Neural crest cell (in vitro differentiated cells): Measurements from ENCODE around the gene LAMA1. TPM values are rescaled to one million over a fixed set of nuclear protein-coding genes. Genes with fewer than 3 reads are reported as not detected.

Experiments
- DNase-seq: peaks from one replicate; pipeline ENCODE4 v3.0.0; 2021; ENCODE audit warnings: low read depth, mixed read lengths, low spot score
- H3K27ac Mint-ChIP-seq: one replicate; pipeline ENCODE4 v1.8.0; 2021; ENCODE audit warnings: mild to moderate bottlenecking, mixed read lengths; ENCODE audit not compliant: unreplicated experiment
- H3K27me3 Mint-ChIP-seq: 2 replicates; pipeline ENCODE4 v1.8.0; 2021; ENCODE audit warnings: low read depth, mild to moderate bottlenecking, mixed read lengths
- H3K36me3 Mint-ChIP-seq: 2 replicates; pipeline ENCODE4 v1.8.0; 2021; ENCODE audit warnings: low read depth, mild to moderate bottlenecking, mixed read lengths
- H3K4me1 Mint-ChIP-seq: 2 replicates; pipeline ENCODE4 v1.8.0; 2021; ENCODE audit warnings: mixed read lengths
- H3K4me3 Mint-ChIP-seq: one replicate; pipeline ENCODE4 v1.8.0; 2021; ENCODE audit warnings: mild to moderate bottlenecking, mixed read lengths
- H3K9me3 Mint-ChIP-seq: 2 replicates; pipeline ENCODE4 v1.8.0; 2021; ENCODE audit warnings: mixed read lengths
- CTCF ChIP-seq: fragments of 200-600 bp; sonication (generic); conservative IDR thresholded peaks from 2 replicates; pipeline ENCODE4 v1.5.0; 2021; ENCODE audit warnings: antibody characterized with exemption, mild to moderate bottlenecking
- total RNA-seq: library from RNA; stranded (reverse); gene quantifications from 2 replicates; pipeline ENCODE4 v1.2.1, GENCODE V29; 2021

LAMA1 gene
- total RNA-seq, 1 donor from 2014 or later, result 102 TPM

- no peak for DNase-seq
- Mint-ChIP-seq H3K27me3 (no peaks in the 10 kb centered on the region), H3K9me3 (no peaks in the 10 kb centered on the region), H3K4me1 (peaks cover 56% of the 10 kb centered on the region), H3K4me3 (no peak overlapping the region), H3K36me3 (peaks cover 12% of the 10 kb centered on the region), H3K27ac (no peak overlapping the region)
- TF ChIP-seq CTCF, result no peak
Measured at GRCh38 chr18:7064346-7064745, 53.3 kb downstream of the LAMA1 start.

GRCh38 chr18:7062811-7063210 is 54.8 kb downstream of the LAMA1 start:
- H3K36me3 Mint-ChIP-seq, result peaks cover 19% of the 10 kb centered on the region
- H3K4me3 Mint-ChIP-seq, result no peak overlapping the region
- H3K27ac Mint-ChIP-seq, result peak overlapping the region; percentile 70
- H3K4me1 Mint-ChIP-seq, result peaks cover 48% of the 10 kb centered on the region
- no peaks in the 10 kb centered on the region for H3K9me3 Mint-ChIP-seq
- DNase-seq, result no peak
- TF ChIP-seq CTCF, result no peak
- H3K27me3 Mint-ChIP-seq, result no peaks in the 10 kb centered on the region

DNA sequence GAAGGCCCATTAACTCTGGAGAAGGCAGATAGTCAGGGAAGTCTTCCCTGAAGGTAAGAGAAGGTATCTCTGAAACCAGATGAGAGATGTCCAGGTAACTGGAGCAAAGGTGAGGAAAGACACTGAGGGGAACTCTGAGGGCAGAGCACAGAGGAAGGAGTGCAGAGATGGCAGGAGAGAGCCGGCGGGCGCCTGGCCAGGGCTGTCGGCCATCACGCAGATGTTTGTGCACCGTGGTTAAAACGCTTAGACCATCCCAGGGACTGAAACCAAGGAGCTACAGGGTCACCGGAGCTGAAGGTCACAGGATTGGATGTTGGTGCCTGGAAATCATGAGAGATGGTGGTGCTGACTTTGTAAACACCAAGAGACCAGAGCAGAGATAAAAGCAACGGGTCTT is 55.4 kb downstream of the LAMA1 start:
- Mint-ChIP-seq H3K4me1 (peaks cover 43% of the 10 kb centered on the region), H3K27ac (no peak overlapping the region), H3K9me3 (no peaks in the 10 kb centered on the region), H3K36me3 (peaks cover 19% of the 10 kb centered on the region), H3K4me3 (no peak overlapping the region), H3K27me3 (no peaks in the 10 kb centered on the region)
- TF ChIP-seq CTCF, result no peak
- no peak for DNase-seq

DNA sequence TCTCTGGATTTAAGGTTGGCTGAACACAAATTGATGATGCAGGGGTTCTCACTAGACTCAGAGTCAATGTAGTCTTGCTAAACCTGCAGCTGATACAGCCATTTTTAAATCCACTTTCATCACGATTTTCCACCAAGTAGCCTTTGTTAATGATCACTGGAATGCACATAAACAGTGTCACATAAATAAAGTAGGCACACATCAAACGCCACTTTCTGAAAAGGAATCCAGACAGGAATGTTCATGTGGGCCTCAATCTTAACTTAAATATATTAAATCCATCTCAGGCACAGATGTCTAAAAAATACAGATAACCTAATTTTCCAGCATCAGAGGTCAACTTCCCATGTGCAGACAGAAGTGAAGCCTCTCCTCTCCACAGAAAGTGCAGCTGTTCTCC is 58.3 kb downstream of the LAMA1 start:
- no peak overlapping the region for H3K27ac Mint-ChIP-seq
- no peak overlapping the region for H3K4me3 Mint-ChIP-seq
- H3K36me3 Mint-ChIP-seq, result peaks cover 23% of the 10 kb centered on the region
- no peak for TF ChIP-seq CTCF
- H3K27me3 Mint-ChIP-seq, result no peaks in the 10 kb centered on the region
- DNase-seq, result no peak
- no peaks in the 10 kb centered on the region for H3K9me3 Mint-ChIP-seq
- H3K4me1 Mint-ChIP-seq, result peaks cover 32% of the 10 kb centered on the region

GRCh38 chr18:7056026-7056425 is 61.6 kb downstream of the LAMA1 start:
- H3K27ac Mint-ChIP-seq, result no peak overlapping the region
- H3K4me3 Mint-ChIP-seq, result no peak overlapping the region
- H3K4me1 Mint-ChIP-seq, result peaks cover 17% of the 10 kb centered on the region
- no peak for TF ChIP-seq CTCF
- H3K9me3 Mint-ChIP-seq, result no peaks in the 10 kb centered on the region
- no peaks in the 10 kb centered on the region for H3K27me3 Mint-ChIP-seq
- no peak for DNase-seq
- H3K36me3 Mint-ChIP-seq, result peaks cover 26% of the 10 kb centered on the region

GRCh38 chr18:7049951-7050350 is 67.6 kb downstream of the LAMA1 start:
- peaks cover 5% of the 10 kb centered on the region for H3K4me1 Mint-ChIP-seq

More at GRCh38 chr18:7049951-7050350, 67.6 kb downstream of the LAMA1 start:
- TF ChIP-seq CTCF, result no peak
- H3K27ac Mint-ChIP-seq, result peak overlapping the region; percentile 38
- no peaks in the 10 kb centered on the region for H3K9me3 Mint-ChIP-seq
- H3K36me3 Mint-ChIP-seq, result peaks cover 28% of the 10 kb centered on the region
- H3K27me3 Mint-ChIP-seq, result no peaks in the 10 kb centered on the region
- DNase-seq, result no peak
- H3K4me3 Mint-ChIP-seq, result no peak overlapping the region
